Right kidney (tissue), 1 donor: ENCODE results near the gene S100A16.
A peak's percentile ranks its signal among the peaks of the same experiment; 100 is the strongest.
"Not testable (repeated sequence)": the region's sequence is repeated elsewhere in the genome, so short reads cannot be mapped to it uniquely, and the experiment has no call there.

Source experiments
- DNase-seq: peaks from one replicate; pipeline ENCODE4 v3.0.0-alpha.2; 2016

The S100A16 gene

DNA sequence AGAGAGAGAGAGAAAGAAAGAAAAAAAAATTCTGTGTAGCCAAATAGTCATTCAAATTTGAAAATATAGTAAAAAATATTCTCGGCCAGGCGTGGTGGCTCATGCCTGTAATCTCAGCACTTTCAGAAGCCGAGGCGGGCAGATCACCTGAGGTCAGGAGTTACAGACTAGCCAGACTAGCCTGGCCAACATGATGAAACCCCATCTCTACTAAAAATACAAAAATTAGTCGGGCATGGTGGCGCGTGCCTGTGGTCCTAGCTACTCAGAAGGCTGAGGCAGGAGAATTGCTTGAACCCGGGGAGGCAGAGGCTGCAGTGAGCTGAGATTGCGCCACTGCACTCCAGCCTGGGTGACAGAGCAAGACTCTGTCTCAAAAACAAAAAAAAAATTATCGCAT, 24.9 kb downstream of the S100A16 start:
- not testable (repeated sequence) for DNase-seq

DNA sequence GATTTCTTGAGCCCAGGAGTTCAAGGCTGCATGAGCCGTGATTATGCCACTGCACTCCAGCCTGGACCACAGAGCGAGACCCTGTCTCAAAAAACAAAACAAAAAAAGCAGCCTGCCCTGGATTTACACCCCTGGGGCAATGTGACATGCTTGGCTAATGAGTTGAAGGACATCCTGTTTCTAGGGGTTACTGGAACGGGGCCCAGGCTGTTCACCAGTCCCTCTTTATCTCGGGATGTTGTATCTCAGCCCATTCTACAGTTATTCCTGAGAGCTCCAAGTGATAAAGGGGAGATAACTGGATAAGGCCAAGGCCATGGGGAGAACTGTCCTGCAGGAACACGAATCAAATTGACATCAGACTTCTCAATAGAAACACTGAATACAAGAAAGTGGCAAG, 25.6 kb downstream of the S100A16 start:
- DNase-seq, result no peak

DNA sequence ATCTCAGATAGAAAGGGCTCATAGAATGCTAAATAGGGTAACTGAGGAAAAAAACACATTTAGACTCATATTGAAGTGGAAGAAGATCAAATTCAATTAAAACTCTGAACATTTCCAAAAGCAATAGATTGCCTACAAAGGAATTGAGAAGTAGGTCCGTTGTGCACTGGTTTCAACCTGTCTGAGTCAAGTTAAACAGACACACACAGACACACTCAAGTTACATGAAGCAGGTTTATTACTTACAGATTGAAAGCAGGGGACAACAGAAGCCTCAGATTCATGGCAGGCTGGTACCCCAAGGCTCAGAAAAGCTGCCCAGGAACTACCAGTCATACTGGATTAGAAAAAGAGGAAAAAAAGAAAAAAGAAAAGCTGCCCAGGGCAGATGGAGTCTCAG, 26.6 kb downstream of the S100A16 start:
- DNase-seq, result no peak

DNA sequence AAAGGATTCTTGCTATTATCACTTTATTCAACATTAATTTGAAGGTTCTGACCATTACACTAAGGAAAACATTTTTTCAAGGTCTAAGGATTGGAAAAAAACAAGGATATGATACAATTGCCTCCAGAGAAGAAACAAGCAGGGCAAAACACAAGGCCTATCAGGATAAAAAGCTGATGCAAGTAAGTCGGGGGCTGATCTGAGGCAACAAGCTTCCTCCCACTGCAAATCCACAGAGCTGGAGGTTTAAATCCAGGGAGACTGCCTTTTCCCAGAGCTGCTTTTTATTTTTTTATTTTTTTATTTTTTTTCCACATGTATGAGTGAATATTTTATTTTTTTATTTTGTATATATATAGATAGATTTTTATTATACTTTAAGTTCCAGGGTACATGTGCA, 27.9 kb downstream of the S100A16 start:
- no peak for DNase-seq

DNA sequence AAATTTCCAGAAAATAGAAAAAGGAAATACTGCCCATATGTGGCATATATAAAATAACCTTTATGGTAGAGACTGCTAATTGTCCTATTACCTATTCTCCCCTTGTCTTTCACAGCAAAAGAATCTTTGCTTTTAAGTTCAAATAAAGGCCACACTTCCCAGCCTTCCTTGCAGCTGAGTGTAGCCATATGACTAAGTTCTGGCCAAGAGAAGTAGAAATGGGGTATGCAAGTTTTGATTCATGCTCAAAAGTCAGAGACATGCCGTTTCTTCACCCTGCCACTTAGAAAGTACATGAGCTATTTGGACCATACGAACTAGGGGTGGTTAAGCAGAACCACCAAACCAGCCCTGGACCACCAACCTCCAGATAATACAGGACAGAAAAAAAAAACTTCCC, 29.0 kb downstream of the S100A16 start:
- DNase-seq, result no peak

DNA sequence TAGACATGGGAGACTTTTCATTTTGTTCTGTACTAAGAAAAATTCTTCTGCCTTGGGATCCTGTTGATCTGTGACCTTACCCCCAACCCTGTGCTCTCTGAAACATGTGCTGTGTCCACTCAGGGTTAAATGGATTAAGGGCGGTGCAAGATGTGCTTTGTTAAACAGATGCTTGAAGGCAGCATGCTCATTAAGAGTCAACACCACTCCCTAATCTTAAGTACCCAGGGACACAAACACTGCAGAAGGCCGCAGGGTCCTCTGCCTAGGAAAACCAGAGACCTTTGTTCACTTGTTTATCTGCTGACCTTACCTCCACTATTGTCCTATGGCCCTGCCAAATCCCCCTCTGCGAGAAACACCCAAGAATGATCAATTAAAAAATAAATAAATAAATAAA, 29.4 kb downstream of the S100A16 start:
- not testable (repeated sequence) for DNase-seq

DNA sequence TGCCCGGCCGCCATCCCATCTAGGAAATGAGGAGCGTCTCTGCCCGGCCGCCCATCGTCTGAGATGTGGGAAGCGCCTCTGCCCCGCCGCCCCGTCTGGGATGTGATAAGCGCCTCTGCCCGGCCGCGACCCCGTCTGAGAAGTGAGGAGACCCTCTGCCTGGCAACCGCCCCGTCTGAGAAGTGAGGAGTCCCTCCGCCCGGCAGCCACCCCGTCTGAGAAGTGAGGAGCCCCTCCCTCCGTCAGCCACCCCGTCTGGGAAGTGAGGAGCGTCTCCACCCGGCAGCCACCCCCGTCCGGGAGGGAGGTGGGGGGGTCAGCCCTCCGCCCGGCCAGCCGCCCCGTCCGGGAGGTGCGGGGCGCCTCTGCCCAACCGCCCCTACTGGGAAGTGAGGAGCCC, 30.1 kb downstream of the S100A16 start:
- DNase-seq, result not testable (repeated sequence)

DNA sequence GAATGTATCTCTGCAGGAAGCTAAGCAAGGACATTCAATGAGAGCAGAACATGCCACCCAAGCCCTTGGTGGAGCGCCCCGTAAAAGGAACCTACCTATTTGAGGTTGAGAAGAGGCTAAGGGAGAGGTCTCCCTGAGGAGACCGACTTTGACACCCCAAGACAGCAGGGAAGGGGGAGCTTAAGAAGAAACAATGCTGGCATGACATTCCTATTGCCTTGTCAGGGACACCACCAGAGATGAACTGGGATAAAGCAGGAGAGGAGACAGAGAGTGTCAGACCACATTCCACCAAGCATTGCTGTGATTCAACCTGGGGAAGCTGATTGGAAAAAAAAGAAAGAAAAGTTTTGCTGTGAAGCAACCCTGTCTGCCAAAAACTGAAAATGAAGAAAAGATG, 34.0 kb downstream of the S100A16 start:
- DNase-seq, result no peak

DNA sequence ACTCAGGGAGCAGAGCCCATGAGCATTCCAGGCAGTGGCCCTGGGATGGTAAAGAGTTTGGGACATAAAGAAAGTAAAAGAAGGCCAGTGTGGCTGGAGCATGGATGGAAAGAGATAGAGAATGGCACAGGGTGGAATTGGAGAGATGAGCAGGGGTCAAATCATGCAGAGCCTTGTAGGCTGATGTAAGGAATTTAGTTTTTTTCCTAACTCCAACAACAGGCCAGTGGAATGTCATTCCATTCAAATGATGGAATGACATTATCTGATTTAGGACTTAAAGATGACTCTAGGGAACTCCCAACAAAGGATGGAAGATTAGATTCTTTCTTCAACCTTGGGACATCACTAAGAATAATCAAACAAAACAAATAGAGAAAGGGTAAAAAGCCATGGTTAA, 34.4 kb downstream of the S100A16 start:
- DNase-seq, result no peak

DNA sequence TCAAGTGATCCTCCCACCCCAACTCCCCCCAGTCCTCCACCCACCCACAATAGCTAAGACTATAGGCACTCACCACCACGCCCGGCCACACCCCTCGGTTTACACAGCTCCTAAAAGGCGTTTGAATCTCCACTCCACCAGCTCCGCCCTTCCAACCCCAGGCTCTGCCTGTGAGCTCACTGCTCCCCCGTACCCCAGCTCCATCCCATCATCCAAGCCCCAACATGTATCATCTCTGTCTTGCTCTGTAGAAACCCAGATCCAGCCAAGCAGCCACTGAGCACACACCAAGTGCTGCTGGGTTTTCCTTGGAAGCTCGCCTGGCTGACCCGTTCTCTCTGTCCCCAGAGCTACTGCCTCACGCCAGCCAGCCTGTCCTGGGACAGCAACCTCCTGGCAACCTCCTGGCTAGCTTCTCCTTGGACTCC, 35.3 kb downstream of the S100A16 start:
- DNase-seq, result no peak

DNA sequence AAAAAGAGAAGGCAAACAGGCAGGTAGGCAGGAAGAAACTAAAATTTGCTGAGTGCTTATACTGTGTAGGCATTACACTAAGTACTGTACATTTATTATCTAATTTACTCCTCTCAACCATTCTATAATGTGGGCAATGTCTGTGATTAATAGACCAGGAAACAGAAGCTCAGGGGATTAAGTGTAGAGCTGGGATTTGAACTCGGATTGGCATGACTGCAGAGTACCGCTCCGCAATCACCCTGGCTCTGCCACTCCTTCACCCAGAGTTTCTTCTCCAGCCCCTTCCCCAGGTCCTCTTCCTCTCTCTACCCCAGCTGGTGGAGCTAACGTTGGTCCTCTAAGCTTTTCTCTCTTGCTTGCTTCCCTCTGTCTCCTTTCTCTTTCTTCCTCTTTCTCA, 35.8 kb downstream of the S100A16 start:
- DNase-seq, result no peak

DNA sequence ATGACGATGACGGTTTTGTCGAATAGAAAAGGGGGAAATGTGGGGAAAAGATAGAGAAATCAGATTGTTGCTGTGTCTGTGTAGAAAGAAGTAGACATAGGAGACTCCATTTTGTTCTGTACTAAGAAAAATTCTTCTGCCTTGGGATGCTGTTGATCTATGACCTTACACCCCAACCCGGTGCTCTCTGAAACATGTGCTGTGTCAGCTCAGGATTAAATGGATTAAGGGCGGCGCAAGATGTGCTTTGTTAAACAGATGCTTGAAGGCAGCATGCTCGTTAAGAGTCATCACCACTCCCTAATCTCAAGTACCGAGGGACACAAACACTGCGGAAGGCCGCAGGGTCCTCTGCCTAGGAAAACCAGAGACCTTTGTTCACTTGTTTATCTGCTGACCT, 37.4 kb downstream of the S100A16 start:
- not testable (repeated sequence) for DNase-seq

DNA sequence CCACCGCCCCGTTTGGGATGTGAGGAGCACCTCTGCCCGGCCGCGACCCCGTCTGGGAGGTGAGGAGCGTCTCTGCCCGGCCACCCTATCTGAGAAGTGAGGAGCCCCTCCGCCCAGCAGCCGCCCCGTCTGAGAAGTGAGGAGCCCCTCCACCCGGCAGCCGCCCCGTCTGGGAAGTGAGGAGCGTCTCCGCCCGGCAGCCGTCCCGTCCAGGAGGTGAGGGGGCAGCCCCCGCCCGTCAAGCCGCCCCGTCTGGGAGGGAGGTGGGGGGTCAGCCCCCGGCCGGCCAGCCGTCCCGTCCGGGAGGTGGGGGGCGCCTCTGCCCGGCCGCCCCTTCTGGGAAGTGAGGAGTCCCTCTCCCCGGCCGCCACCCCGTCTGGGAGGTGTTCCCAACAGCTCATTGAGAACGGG, 37.9 kb downstream of the S100A16 start:
- DNase-seq, result not testable (repeated sequence)

DNA sequence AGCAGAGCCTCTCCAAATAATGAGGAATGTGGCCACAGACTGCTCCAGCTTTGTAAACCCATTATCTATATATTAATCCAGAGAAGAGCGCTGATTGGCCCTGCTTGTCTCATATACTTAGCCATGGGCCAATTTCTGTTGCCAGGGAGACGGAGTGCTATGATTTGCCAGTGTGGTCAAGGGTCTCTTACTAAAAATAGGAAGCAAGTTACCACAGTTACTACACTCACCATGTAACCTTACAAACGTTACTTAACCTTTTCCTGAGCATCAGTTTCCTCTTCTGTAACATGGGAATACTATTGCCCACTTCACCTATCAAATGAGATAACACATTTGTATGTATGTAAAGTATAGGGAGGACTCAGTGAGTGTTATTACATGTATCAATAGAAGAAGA, 39.6 kb downstream of the S100A16 start:
- DNase-seq, result no peak

DNA sequence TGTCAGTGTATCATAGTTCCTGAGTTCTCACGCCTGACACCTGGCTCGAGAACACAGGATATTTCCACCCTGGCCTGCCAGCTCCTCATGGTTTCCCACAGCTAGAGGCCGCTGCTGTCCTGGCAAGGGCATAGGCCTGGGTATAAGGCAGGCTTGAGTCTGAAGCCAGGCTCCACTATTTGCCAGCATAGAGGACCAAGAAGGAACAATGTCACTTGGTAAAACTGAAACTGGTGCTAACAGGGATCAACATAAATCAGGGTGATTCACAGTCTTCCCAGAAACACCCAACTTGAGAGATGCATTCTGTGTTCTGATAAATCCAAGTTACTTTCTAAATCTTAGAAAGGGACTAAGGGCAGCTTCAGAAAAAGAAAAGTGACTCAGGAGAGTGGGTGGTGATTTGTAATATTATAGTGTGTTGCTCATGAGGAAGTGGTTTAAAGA, 40.3 kb downstream of the S100A16 start:
- peak; percentile 49 for DNase-seq

DNA sequence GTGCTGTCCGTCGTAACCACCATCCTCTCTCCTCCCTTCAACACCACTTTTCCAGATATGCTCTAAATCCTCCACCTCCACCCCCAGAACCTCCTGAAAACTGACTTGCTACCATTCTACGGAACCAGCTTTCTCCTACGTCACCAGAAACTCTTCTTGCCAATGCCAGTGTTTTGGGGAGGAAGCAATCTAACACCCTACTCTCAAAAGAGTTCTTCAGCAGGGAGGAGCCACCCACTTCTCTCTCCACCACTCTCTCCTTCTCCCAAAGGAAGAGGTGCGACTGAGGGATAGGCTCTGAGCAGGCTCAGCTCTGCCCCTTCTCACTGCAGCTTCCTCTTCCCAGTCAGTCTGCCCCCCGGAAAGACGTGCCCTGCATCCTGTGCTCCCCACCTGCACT, 41.2 kb downstream of the S100A16 start:
- no peak for DNase-seq

DNA sequence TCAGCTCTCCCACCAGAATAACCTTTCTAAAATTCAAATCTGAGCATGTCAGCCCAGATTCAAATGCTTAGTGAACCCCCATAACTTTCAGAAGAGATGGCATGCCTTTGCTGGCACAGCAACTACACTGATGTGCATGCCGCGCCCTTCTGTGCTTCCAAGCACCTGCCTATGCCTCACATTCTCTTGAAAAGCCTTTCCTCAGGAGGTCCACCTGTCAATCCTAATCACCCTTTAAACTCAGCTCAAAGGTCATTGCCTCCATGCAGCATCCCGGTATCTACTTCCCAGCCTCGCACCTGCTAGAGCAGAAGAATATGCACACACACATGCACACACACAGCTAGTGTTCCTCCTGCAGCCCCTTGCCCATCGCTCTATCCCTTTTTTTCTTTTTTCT, 42.1 kb downstream of the S100A16 start:
- no peak for DNase-seq

DNA sequence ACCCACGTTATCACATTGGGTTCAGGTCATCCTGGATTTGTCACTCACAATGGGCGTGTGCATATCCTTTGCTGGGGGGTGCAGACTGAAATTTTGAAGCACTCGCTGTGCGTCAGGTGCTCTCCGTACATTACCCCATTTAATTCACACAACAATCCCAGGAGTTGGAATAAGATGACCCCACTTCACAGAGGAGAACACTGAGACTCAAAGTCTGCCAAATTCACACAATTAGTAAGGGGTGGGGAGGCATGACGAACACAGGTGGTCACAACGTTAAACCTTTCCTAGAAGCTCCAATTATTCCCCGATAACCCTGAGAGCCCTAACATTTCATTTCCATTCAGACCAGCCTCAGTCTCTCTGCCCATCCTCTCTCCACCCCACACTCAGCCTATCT, 43.5 kb downstream of the S100A16 start:
- no peak for DNase-seq

DNA sequence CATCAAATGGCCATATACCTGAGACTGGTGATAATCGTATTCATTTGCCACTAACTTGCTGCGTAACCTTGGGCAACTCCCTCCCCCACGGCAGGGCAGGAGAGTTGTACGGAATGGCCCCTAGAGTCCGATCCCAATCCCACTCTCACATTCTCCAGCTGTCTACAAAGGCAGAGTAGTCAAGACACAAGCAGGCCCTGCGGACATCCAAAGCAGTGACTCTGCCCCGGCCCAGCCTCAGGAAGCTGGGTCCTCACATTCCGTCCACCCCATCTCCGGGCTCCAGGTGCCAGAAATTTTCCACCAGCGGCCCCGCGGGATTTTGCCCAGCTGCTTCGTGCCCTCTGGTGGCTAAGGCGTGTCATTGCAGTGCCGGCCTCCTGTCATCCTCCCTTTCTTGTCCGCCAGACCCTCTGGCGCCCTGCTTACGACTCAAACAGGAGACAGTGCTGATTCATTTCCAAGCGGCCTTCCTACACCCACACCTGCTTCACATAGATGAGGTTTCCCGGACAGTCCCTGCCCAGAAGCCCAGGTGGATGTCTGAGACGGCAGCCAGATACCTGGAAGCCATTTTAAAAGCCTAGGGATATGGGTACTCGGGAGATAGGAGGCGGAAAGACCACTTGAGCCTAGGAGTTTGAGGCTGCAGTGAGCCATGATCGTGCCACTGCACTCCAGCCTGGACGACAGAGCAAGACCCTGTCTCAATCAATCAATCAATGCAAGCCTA, 44.4 kb downstream of the S100A16 start:
- DNase-seq, result peak; percentile 90

DNA sequence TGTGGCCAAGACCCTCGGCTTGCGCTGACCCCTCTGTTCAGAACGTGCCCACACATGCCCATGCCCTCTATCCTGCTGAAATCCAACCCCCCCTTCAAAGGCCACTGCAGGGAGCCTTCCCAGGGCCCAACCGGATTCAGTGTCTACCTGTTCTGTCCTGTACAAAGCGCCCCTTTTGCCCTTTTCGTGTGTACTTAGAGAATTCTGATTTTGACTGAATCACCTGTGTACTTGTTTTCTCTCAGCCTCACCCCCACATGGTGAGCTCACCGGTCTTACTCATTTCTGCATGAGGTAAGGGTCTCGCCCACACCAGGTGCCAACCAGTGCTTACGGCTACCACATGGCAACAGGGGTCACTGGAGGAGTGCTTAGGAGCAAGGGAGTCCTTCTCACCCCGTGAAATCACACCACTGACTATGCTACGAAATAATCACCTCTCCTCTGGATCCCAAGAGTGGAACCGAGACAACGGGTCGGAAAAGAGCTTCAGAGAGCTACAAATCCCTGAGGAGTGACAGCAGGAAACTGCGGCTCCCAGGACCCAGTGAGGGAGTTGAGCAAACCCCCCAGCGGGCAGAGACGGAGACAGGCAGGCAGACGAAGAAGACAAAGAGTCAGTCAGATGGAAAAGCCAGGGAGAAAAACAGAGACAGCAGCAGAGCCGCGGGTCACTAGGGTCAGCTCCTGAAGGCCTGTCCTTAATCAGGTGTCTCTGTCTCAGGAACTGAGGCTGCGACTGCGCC, 45.1 kb downstream of the S100A16 start:
- no peak for DNase-seq

DNA sequence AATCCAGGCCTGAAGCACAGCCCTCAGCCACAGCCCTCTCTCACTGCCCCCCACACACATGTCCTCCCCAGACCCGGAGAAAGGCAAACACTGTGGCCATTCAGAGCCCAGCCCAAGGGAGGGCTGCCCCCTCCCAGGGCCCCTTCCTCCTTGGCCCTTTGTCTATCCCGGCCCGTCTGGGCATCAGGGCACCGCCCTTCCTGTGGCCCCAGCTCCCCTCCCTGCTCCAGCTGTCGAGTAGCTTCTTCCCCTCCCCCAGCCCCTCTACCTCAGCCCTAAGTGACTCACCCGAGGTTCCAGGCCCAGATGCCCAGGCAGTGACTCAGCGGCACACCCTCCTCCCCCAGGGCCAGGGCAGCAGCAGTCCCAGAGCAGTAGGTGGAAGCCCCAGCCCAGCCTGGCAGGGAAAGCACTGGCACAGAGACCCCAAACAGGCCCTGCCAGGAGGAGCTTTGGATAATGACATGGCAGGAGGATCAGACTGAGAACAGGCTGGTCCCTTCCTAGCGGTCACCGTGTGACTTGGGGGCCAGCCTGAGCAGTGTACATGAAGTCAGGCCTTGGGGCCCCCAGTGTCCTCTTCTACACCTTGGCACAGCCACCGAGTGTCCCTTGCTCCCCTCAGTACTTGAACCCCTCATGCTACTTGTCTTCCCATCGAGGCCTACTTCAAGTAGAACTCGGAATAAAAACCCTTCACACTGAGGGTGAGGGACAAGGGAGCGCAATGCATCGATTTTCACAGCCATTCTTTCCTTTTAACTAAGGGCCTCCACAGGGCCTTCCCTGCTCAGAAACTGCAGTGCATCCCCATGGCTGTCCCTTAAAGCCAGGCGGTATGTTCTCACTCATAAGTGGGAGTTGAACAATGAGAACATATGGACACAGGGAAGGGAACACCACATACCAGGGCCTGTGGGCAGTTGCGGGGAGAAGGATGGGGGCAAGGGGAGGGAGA, 46.2 kb downstream of the S100A16 start:
- peak; percentile 72 for DNase-seq

DNA sequence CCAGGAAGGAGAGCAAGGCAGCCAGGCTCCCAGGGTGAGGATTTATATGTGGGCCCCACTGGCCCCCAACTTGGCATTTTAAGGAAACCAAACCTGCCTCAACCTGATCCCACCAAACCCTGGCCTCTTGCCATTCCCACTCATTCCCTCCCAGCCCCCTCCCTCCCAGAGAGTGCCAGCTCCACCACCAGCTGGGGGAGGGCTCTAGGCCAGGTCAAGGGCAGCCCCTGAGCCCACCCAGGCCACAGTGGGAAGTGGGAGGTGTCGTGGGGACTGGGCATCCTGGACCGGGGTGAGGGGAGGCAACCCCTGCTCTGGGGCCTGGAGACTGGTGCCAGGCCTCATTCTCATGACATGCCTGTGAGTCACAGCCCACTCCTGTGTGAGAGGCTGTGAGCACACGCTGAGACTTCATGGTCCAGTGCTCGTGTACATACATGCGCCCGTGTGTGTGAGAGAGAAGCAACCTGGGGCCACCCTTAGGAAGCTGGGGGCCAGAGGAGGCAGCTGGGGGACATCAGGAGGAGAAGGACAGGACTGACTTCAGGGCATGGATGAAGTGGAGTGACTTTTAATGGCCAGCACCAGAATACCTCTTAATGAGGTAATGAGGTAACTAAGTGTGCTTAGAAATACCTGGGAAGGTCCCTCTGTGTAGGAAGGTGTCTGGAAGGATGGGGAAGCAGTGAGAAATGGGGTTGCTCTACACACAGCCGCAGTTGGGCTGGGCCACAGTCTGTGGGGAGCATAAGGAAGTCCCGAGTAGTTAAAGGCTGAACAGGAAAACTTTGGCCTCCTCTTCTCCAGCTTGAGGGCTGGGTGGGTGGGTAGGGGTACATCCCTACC, 47.2 kb downstream of the S100A16 start, which contains the start of gene S100A2:
S100A2 (minus strand) TSS at position 316 of the 846 bp plus-strand sequence. CDS start 1,967 bp downstream, outside the sequence.
- DNase-seq, result peak; percentile 66
